Hepatocyte (in vitro differentiated cells): Measurements from ENCODE around the gene SLC35A3. TPM values are rescaled to one million over a fixed set of nuclear protein-coding genes. Genes with fewer than 3 reads are reported as not detected.

Experiments used
- DNase-seq: peaks from one replicate; pipeline ENCODE4 v3.0.0-alpha.2; 2016; ENCODE audit warnings: low spot score
- H2AFZ ChIP-seq: fragments of 200-600 bp; sonication (generic); 2 replicates; pipeline ENCODE4 v1.6.0; 2016; ENCODE audit warnings: antibody characterized with exemption, mild to moderate bottlenecking
- H3K27ac ChIP-seq: fragments of 200-600 bp; sonication (generic); 2 replicates; pipeline ENCODE4 v1.5.1; 2016; ENCODE audit warnings: mild to moderate bottlenecking
- H3K27me3 ChIP-seq: fragments of 200-600 bp; sonication (generic); 2 replicates; pipeline ENCODE4 v1.6.1; 2016
- H3K36me3 ChIP-seq: fragments of 200-600 bp; sonication (generic); replicated peaks from 2 replicates; pipeline ENCODE4 v1.5.1; 2016; ENCODE audit warnings: low read depth; ENCODE audit not compliant: insufficient read depth
- H3K4me1 ChIP-seq: fragments of 200-600 bp; sonication (generic); 2 replicates; pipeline ENCODE4 v1.5.1; 2016; ENCODE audit warnings: mild to moderate bottlenecking, moderate library complexity; ENCODE audit not compliant: insufficient read depth
- H3K4me2 ChIP-seq: fragments of 200-600 bp; sonication (generic); 2 replicates; pipeline ENCODE4 v1.6.0; 2016
- H3K4me3 ChIP-seq: fragments of 200-600 bp; sonication (generic); 2 replicates; pipeline ENCODE4 v1.5.1; 2016; ENCODE audit warnings: mild to moderate bottlenecking
- H3K79me2 ChIP-seq: fragments of 200-600 bp; sonication (generic); 2 replicates; pipeline ENCODE4 v1.6.0; 2017; ENCODE audit warnings: mild to moderate bottlenecking
- H3K9me2 ChIP-seq: fragments of 200-600 bp; sonication (generic); replicated peaks from 2 replicates; pipeline ENCODE4 v1.6.0; 2017; ENCODE audit warnings: mild to moderate bottlenecking; ENCODE audit not compliant: insufficient read depth
- H3K9me3 ChIP-seq: fragments of 200-600 bp; sonication (generic); 2 replicates; pipeline ENCODE4 v1.5.1; 2016; ENCODE audit warnings: low read depth, mild to moderate bottlenecking
- H4K20me1 ChIP-seq: fragments of 200-600 bp; sonication (generic); 2 replicates; pipeline ENCODE4 v1.6.0; 2016; ENCODE audit warnings: mild to moderate bottlenecking; ENCODE audit not compliant: insufficient read depth, poor library complexity, severe bottlenecking
- CTCF ChIP-seq: fragments of 200-600 bp; sonication (generic); IDR thresholded peaks from 2 replicates; pipeline ENCODE4 v1.5.1; 2016; ENCODE audit warnings: antibody characterized with exemption, mild to moderate bottlenecking; ENCODE audit not compliant: poor library complexity
- EZH2 ChIP-seq: fragments of 200-600 bp; sonication (generic); IDR thresholded peaks from 2 replicates; pipeline ENCODE4 v1.6.1; 2016; ENCODE audit warnings: antibody characterized with exemption, mild to moderate bottlenecking, borderline replicate concordance
- EZH2phosphoT487 ChIP-seq: fragments of 200-600 bp; sonication (generic); IDR thresholded peaks from one replicate; pipeline ENCODE4 v1.6.1; 2018; ENCODE audit warnings: antibody characterized with exemption, mild to moderate bottlenecking, low read depth, moderate library complexity; ENCODE audit not compliant: unreplicated experiment, severe bottlenecking
- WGBS: methylation state at CpG from one replicate; pipeline ENCODE4 v1.1.6; 2016; ENCODE audit warnings: low lambda C conversion rate; ENCODE audit errors: missing lambda C conversion rate; 5-methylcytosine and 5-hydroxymethylcytosine counted together
- polyA plus RNA-seq: library from polyadenylated mRNA; unstranded; fragments of >200 nt; fragmentation: Nextera tagmentation; extraction: Ambion mirVana; gene quantifications from 2 replicates; pipeline ENCODE4 v1.2.1, GENCODE V29; 2016
- total RNA-seq: library from RNA; depleted of rRNA; stranded (reverse); fragments of >200 nt; gene quantifications from 2 replicates; pipeline ENCODE4 v1.2.3, GENCODE V29; 2014

Gene SLC35A3
- total and polyA plus RNA-seq, 2 experiments from 2014 or later = 18.9 to 56.1 TPM

- 94% methylated on average over 3 of the region's 3 CpGs for WGBS
- Histone ChIP-seq H3K36me3 (no peaks in the 10 kb centered on the region), H2AFZ (no peak overlapping the region), H3K27me3 (no peaks in the 10 kb centered on the region), H3K4me3 (no peak overlapping the region), H3K27ac (no peak overlapping the region), H4K20me1 (no peaks in the 10 kb centered on the region), H3K4me2 (no peak overlapping the region), H3K79me2 (no peaks in the 10 kb centered on the region), H3K4me1 (no peaks in the 10 kb centered on the region), H3K9me3 (no peaks in the 10 kb centered on the region), H3K9me2 (no peaks in the 10 kb centered on the region)
- TF ChIP-seq EZH2 (no peak), EZH2phosphoT487 (no peak), CTCF (no peak)
- DNase-seq = no peak
Observed at GRCh38 chr1:99936071-99936470, 33.7 kb upstream of the SLC35A3 start.

GRCh38 chr1:99942723-99943122 is 27.1 kb upstream of the SLC35A3 start:
- Histone ChIP-seq H2AFZ (no peak overlapping the region), H3K4me3 (no peak overlapping the region), H3K4me2 (no peak overlapping the region), H3K9me2 (no peaks in the 10 kb centered on the region), H3K9me3 (no peaks in the 10 kb centered on the region), H4K20me1 (no peaks in the 10 kb centered on the region), H3K79me2 (no peaks in the 10 kb centered on the region), H3K4me1 (peaks cover 5% of the 10 kb centered on the region), H3K27me3 (no peaks in the 10 kb centered on the region), H3K36me3 (no peaks in the 10 kb centered on the region), H3K27ac (no peak overlapping the region)
- TF ChIP-seq EZH2phosphoT487 = no peak
- no peak for TF ChIP-seq EZH2
- no peak for TF ChIP-seq CTCF
- DNase-seq = no peak
- 100% methylated on average over 1 of the region's 1 CpG for WGBS

GRCh38 chr1:99943223-99943794 is 26.5 kb upstream of the SLC35A3 start:
- Histone ChIP-seq H3K27ac (no peak overlapping the region), H3K36me3 (no peaks in the 10 kb centered on the region), H3K4me3 (no peak overlapping the region), H4K20me1 (no peaks in the 10 kb centered on the region), H2AFZ (no peak overlapping the region), H3K9me2 (no peaks in the 10 kb centered on the region), H3K9me3 (no peaks in the 10 kb centered on the region), H3K4me2 (peak overlapping the region; percentile 12), H3K4me1 (peaks cover 5% of the 10 kb centered on the region), H3K27me3 (no peaks in the 10 kb centered on the region), H3K79me2 (no peaks in the 10 kb centered on the region)
- TF ChIP-seq EZH2phosphoT487 = no peak
- no peak for TF ChIP-seq CTCF
- TF ChIP-seq EZH2 = no peak
- peak; percentile 30 for DNase-seq
- 28% methylated on average over 7 of the region's 7 CpGs for WGBS

- no peak overlapping the region for H2AFZ ChIP-seq
- H4K20me1 ChIP-seq = no peaks in the 10 kb centered on the region
- no peaks in the 10 kb centered on the region for H3K27me3 ChIP-seq
- H3K27ac ChIP-seq = no peak overlapping the region
- TF ChIP-seq EZH2 (no peak), EZH2phosphoT487 (no peak), CTCF (no peak)
- no peaks in the 10 kb centered on the region for H3K9me3 ChIP-seq
- H3K36me3 ChIP-seq = no peaks in the 10 kb centered on the region
- 56% methylated on average over 1 of the region's 1 CpG for WGBS
- DNase-seq = no peak
- no peaks in the 10 kb centered on the region for H3K9me2 ChIP-seq
- H3K4me1 ChIP-seq = peaks cover 5% of the 10 kb centered on the region
- H3K4me2 ChIP-seq = no peak overlapping the region
- no peaks in the 10 kb centered on the region for H3K79me2 ChIP-seq
- no peak overlapping the region for H3K4me3 ChIP-seq
Observed at GRCh38 chr1:99944192-99944591, 25.6 kb upstream of the SLC35A3 start.
